HG03135 (cell line): ENCODE measurements around the gene NCF2.

ENCODE experiments used
- ATAC-seq: cut with Tn5 transposase; IDR thresholded peaks from one replicate; pipeline ENCODE4 v1.9.1; 2021; ENCODE audit warnings: mild to moderate bottlenecking, moderate library complexity; ENCODE audit not compliant: unreplicated experiment

NCF2 gene

GRCh38 chr1:183553764-183554163 is 36.5 kb downstream of the NCF2 start:
- no peak for ATAC-seq

GRCh38 chr1:183553331-183553730 is 36.9 kb downstream of the NCF2 start:
- ATAC-seq = no peak

- ATAC-seq = no peak
Measured at GRCh38 chr1:183552891-183553290, 37.4 kb downstream of the NCF2 start.

DNA sequence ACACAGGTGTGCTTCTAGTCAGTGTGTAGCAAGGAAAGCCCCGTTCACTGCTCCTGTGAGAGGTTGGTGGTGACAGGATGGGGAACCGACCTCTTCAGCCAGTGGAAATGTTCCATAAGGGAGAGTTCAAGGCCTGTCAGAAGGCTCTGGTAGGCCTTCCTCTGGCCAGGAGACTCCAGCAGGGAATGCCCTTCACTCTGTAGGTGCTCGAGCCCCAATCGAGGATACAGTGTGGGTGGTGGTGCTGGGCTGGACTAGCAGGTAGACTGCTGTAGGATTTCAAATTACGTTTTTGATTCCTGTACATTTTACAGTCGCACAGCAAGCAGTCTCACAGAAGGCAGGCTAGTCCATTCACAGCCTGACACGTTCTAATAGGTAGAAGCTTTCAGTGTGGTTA is 37.8 kb downstream of the NCF2 start:
- no peak for ATAC-seq

DNA sequence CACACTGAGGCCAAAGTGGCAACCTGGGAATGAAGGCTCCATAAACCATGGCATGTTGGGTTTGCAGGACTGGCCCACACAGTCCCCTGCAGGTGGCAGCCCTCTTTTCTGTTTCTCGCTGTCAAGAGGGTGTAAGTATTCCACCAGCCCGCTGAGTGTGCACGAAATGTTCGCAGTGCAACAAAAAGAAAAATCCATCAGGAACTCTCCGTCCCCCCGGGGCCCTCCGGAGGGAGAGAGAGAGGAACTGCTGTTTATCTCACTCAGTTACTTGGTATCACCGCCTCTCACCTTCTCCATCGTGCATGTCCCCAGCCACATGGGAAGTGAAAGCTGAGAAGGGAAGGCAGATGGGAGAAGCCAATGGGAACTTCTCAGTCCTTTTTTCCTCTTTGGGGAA is 38.3 kb downstream of the NCF2 start:
- no peak for ATAC-seq

DNA sequence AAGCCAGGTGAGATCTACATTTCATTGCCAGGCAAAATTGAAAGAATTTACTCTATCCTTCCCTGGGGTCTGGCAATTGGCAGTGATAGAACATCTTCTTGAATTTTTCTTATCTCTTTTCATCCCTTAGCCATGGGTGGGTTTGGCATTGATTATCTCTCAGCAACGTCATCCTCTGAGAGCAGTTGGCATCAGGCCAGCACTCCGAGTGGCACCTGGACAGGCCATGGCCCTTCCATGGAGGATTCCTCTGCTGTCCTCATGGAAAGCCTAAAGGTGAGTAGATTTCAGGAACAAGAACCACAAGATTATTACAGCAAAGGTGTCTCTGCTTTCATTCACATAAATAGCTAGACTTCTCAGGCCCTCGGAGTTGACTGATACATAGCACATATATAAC is 39.3 kb downstream of the NCF2 start:
- ATAC-seq = no peak

GRCh38 chr1:183548116-183548515 is 42.1 kb downstream of the NCF2 start:
- no peak for ATAC-seq

- no peak for ATAC-seq
Measured at GRCh38 chr1:183546427-183546826, 43.8 kb downstream of the NCF2 start.

GRCh38 chr1:183544598-183545297 is 45.5 kb downstream of the NCF2 start:
- no peak for ATAC-seq

DNA sequence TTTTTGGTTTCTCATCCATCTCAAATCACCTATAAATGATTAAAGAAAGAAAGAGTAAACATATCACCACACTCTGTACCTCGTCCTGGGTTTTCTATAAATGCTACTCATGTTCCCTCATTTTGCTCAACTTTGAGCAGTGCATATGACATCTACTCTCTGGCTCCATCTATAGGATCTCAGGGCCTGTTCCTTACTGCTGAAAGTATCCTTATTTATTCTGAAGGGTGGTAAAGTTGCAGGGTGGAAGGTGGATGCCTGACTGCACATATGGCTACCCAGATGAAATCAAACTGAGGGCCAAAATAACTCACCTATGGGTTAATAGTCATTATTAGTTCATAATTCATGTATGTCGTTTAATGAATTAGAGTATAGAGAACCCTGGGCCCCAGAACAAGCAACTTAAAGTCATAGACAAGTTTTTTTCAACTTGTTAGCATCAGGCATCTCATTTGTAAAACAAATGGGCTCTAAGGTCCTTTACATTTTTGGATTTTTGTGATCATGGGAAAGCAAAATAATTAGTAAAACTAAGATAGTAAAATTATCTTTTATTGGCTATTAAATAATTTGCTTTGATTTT is 46.5 kb downstream of the NCF2 start:
- peak; percentile 63 for ATAC-seq

GRCh38 chr1:183537405-183537804 is 52.9 kb downstream of the NCF2 start:
- ATAC-seq = no peak

DNA sequence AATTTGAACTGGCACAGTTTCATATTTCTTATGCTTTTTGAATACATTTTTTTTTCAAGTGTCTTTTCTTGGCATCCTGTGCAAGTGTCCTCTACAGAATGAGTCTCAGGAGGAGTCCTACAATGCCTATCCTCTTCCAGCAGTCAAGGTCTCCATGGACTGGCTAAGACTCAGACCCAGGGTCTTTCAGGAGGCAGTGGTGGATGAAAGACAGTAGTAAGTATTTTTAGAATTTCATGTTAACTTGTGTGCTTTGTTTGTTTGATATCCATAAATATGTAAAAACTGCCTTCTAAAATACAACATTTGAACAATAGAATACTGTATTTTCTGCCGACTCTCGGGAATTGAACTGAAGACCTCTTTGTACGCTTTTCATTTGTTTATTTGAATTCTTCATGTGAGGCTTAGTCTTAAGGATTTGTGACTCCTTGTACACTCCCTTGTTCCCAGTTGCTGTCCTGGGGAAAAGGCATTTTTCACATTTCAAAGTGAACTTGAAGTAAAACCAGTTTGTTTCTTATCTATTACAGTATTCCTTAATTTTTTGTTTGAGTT is 56.6 kb downstream of the NCF2 start:
- no peak for ATAC-seq

DNA sequence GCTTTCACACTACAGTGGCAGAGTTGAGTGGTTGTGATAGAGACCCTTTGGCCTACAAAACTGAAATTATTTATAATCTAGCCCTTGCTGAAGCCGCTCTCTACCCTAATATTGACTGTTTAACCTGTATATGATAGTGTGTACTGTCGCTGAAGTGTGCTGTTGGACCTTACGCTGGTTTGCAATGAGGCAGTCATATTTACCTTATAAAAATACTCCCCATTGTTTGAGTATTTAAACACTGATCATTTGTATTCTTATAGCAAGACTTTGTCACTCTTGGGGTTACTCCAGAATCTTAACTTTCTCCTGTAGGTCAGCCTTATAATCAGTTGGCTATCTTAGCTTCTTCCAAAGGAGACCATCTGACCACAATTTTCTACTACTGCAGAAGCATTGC is 61.7 kb downstream of the NCF2 start:
- no peak for ATAC-seq

DNA sequence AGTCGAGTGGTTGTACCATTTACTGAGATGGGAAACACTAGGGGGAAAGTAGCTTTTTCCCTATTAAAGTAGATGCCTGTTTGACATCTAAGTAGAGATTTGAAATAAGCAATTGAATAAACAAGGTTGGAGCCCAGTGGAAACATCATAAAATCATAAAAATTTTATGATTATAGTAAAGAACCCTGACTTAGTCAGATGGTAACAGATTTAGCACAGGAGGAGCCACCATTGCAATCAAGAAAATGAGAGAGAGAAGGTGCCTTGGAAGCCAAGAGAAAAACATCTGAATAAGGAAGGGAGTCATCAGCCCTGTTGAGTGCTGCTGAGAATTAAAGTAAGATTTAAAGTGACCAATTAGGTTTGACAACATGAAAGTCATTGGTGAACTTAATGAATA is 68.2 kb downstream of the NCF2 start:
- ATAC-seq = no peak

GRCh38 chr1:183520379-183520778 is 69.9 kb downstream of the NCF2 start:
- no peak for ATAC-seq

- ATAC-seq = no peak
Measured at GRCh38 chr1:183517401-183517800, 72.9 kb downstream of the NCF2 start.

- no peak for ATAC-seq
Measured at GRCh38 chr1:183516725-183517124, 73.5 kb downstream of the NCF2 start.

- no peak for ATAC-seq
Measured at GRCh38 chr1:183515002-183515689, 75.1 kb downstream of the NCF2 start.

DNA sequence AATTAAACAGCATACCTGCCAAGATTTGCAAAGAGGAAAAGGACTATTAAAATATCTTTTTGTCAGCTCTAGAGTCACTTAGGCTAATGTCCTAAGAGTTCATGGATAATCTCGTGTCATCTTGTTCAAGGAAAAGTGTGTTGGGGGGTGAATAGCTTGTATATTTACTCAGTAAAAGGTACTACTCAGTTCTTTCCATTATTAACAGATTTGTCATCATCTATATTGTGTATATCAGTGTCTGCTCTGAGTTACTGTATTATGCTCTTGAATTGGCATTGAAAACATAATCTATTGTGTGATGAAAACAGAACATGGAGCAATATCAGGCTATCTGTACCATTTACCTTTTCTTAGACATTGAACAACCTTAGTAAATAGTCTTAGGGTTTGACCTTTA is 76.0 kb downstream of the NCF2 start:
- no peak for ATAC-seq

GRCh38 chr1:183512450-183512849 is 77.8 kb downstream of the NCF2 start:
- ATAC-seq = no peak

- ATAC-seq = no peak
Measured at GRCh38 chr1:183508694-183509093, 81.6 kb downstream of the NCF2 start.

GRCh38 chr1:183506561-183506960 is 83.7 kb downstream of the NCF2 start:
- no peak for ATAC-seq
